ENCODE data around the gene YJEFN3.

YJEFN3 gene, protein sequence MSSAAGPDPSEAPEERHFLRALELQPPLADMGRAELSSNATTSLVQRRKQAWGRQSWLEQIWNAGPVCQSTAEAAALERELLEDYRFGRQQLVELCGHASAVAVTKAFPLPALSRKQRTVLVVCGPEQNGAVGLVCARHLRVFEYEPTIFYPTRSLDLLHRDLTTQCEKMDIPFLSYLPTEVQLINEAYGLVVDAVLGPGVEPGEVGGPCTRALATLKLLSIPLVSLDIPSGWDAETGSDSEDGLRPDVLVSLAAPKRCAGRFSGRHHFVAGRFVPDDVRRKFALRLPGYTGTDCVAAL

DNA sequence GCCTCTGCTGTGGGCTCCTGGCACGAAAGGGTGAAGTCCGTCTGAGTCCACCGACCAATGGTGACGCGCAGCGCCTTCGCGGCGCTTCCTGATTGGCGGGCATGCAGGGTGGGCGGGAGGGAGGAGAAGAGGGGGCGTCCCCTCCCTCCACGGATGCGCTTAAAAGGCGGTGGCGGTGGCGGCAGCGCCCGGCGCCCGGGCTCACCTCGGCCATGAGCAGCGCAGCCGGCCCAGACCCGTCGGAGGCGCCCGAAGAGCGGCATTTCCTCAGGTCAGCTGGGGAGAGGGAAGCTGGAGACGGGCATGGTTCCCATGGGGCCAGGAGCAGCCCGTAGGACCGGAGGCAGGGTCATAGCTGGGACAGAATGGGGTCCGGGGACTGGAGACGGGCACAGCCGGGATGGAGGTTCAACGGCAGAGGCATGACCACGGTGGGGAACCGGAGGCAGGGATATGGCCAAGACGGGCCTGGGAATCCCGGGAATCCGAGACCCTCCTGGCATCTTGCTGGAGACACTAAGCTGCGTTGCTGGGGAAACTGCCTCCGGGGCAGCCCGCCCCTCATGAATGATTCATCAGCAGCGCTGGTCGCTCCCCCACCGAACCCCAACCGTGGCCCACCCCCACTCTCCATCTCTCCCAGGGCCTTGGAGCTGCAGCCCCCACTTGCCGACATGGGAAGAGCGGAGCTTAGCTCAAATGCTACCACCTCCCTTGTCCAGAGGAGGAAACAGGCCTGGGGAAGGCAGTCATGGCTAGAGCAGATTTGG is at the start of gene YJEFN3:
Gene YJEFN3, plus strand, starts transcription at position 191 of the 770 bp plus-strand sequence. Its CDS starts 22 bp downstream, at position 213.
- H3K36me3 ChIP-seq (ENCODE audit: control insufficient read depth in 1 of 2, insufficient read depth in 2 of 2, low read length in 2 of 2), result peaks cover 3 to 27% of the 10 kb centered on the region in 2 donors

DNA sequence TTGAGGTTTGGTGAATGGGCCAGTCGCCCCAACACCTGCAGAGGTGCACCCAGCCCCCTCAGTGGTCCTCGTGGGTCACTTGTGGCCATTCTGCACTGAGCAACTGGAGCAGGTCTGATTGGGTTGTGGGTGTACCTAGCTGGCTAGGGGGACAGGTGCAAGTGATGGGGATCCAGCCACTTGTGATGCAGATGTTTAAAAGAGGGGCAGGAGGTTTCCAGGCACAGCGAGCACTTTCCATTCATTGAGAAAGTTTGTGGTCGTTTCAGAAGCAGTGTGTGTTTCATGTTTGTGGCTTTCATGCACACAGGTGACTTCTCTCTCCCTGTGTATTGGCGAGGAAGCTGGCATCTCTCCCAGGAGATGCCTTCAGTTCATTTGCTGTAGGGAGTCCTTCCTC is 48.0 kb upstream of the YJEFN3 start:
- no peak overlapping the region for H3K4me3 ChIP-seq (ENCODE audit: low read depth in 1 of 2, low read length in 2 of 2)
- no peak overlapping the region for H3K27ac ChIP-seq (ENCODE audit: low read length)
- H3K36me3 ChIP-seq (ENCODE audit: control insufficient read depth in 1 of 2, insufficient read depth in 2 of 2, low read length in 2 of 2), result peaks cover 8 to 12% of the 10 kb centered on the region in 2 donors
- no peaks in the 10 kb centered on the region for H3K9me3 ChIP-seq (ENCODE audit: control insufficient read depth in 1 of 2, low read length in 2 of 2)
- H3K4me1 ChIP-seq (ENCODE audit: control insufficient read depth in 1 of 2, insufficient read depth in 2 of 2, low read length in 2 of 2), result peaks cover 0 to 14% of the 10 kb centered on the region in 2 donors
- H3K27me3 ChIP-seq (ENCODE audit: low read depth, low read length), result no peaks in the 10 kb centered on the region

More for the DNA sequence above, at the start of gene YJEFN3:
- no peaks in the 10 kb centered on the region for H3K27me3 ChIP-seq (ENCODE audit: low read depth, low read length)
- no peak within 1 kb of the TSS for H3K27ac ChIP-seq (ENCODE audit: low read length)
- H3K4me1 ChIP-seq (ENCODE audit: control insufficient read depth in 1 of 2, insufficient read depth in 2 of 2, low read length in 2 of 2), result peaks cover 0 to 14% of the 10 kb centered on the region in 2 donors
- no peak within 1 kb of the TSS for H3K4me3 ChIP-seq (ENCODE audit: low read depth in 1 of 2, low read length in 2 of 2)
- H3K9me3 ChIP-seq (ENCODE audit: control insufficient read depth in 1 of 2, low read length in 2 of 2), result no peaks in the 10 kb centered on the region

DNA sequence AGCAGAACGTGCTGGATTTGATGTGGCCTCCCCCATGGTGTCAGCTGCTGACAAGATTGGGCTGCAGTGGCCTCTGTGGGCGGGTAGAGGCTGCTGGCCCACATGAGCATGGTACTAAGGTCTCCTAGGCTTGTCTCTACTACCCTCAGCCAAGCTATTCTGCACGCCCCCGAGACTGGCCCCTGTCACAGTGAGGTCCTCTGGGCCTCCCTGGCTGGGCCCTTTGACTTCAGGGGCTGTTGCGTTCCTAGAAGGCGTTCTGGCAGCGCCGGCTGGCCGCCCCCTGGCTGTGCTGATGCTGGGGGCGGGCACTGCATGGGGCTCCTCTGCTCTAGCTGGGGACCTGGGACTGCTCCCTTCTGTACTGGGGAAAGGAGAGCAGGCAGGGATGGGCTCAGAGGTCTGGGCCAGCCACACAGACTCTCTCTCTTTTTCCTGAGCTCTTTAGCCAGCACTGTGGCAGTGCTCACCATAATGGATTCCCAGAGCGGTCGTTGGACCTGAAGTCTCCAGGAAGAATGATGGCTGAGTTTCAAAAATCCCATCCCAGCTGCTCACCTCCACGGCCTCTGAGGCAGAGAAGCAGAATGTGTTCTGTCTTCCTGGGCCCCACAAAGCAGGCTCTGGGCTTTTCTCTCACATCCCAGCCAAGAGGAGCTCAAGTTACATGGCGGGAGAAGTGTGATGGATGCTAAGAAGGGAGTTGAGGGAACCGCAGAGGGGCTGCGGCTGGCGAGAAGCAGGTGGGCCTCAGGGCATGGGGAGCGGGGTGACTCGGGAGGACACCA is 45.7 kb upstream of the YJEFN3 start:
- Histone ChIP-seq H3K4me1 (ENCODE audit: control insufficient read depth in 1 of 2, insufficient read depth in 2 of 2, low read length in 2 of 2) (peaks cover 0 to 16% of the 10 kb centered on the region in 2 donors), H3K36me3 (ENCODE audit: control insufficient read depth in 1 of 2, insufficient read depth in 2 of 2, low read length in 2 of 2) (peaks cover 8 to 18% of the 10 kb centered on the region in 2 donors), H3K4me3 (ENCODE audit: low read depth in 1 of 2, low read length in 2 of 2) (no peak overlapping the region), H3K27ac (ENCODE audit: low read length) (no peak overlapping the region), H3K9me3 (ENCODE audit: control insufficient read depth in 1 of 2, low read length in 2 of 2) (no peaks in the 10 kb centered on the region), H3K27me3 (ENCODE audit: low read depth, low read length) (no peaks in the 10 kb centered on the region)

DNA sequence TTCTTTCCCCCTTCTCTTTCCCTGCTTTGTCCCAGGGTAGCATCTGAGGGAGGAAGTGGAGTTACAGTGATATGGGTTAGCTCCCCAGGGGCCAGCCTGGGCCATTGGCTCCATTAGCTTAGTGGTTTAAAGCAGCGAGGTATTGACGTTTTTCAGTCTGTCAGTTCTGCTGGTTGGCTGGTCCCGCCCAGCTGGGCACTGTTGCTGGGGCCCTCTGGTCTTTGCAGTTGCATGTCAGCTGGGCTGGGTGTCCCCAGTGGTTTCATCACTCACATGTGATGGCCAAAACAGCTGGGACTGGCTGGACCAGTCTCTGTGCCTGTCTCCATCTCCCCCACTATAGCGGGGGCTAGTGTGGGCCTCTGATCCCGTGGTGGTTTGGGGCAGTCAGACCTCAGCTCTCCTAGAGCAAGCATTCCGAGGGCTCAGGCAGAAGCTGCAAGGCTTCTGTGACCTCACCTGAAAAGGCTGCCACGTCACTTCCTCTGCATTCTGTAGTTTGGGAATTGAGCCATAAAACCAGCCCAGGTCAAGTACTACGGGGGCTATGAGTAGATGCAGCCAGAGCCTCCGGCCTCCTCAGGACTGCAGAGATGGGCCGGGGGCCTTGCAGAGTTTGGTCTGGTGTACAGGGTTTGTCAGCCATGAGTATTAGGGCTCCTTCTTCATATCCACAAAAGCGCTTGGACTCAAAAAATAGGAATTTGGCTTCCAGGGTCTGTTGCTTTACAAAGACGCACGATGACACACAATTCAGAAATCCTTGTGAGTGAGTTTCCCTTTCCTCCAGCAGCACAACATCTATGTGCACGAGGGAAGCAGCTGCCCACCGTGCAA is 43.3 kb upstream of the YJEFN3 start:
- Histone ChIP-seq H3K27ac (ENCODE audit: low read length) (no peak overlapping the region), H3K27me3 (ENCODE audit: low read depth, low read length) (no peaks in the 10 kb centered on the region), H3K36me3 (ENCODE audit: control insufficient read depth in 1 of 2, insufficient read depth in 2 of 2, low read length in 2 of 2) (peaks cover 6 to 15% of the 10 kb centered on the region in 2 donors), H3K9me3 (ENCODE audit: control insufficient read depth in 1 of 2, low read length in 2 of 2) (no peaks in the 10 kb centered on the region), H3K4me3 (ENCODE audit: low read depth in 1 of 2, low read length in 2 of 2) (no peak overlapping the region), H3K4me1 (ENCODE audit: control insufficient read depth in 1 of 2, insufficient read depth in 2 of 2, low read length in 2 of 2) (peaks cover 19 to 31% of the 10 kb centered on the region in 2 donors)

DNA sequence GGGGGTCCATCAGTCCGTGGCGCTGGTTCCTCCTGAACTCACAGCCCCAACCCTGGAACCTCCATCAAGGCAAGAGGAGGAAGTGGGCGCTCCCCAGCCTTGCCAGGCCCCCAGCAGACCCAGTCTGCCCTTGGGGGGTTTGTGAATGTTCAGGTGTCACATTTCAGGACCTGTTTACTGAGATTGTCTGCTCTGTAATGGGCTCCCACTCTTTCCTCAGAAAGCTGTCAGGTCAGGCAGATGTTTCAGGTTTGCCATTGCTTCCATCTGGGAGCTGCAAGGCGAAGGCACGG is 42.8 kb upstream of the YJEFN3 start:
- Histone ChIP-seq H3K4me3 (ENCODE audit: low read depth in 1 of 2, low read length in 2 of 2) (no peak overlapping the region), H3K36me3 (ENCODE audit: control insufficient read depth in 1 of 2, insufficient read depth in 2 of 2, low read length in 2 of 2) (peaks cover under 1 to 10% of the 10 kb centered on the region in 2 donors), H3K27me3 (ENCODE audit: low read depth, low read length) (no peaks in the 10 kb centered on the region), H3K27ac (ENCODE audit: low read length) (no peak overlapping the region), H3K4me1 (ENCODE audit: control insufficient read depth in 1 of 2, insufficient read depth in 2 of 2, low read length in 2 of 2) (peaks cover 19 to 32% of the 10 kb centered on the region in 2 donors), H3K9me3 (ENCODE audit: control insufficient read depth in 1 of 2, low read length in 2 of 2) (no peaks in the 10 kb centered on the region)

DNA sequence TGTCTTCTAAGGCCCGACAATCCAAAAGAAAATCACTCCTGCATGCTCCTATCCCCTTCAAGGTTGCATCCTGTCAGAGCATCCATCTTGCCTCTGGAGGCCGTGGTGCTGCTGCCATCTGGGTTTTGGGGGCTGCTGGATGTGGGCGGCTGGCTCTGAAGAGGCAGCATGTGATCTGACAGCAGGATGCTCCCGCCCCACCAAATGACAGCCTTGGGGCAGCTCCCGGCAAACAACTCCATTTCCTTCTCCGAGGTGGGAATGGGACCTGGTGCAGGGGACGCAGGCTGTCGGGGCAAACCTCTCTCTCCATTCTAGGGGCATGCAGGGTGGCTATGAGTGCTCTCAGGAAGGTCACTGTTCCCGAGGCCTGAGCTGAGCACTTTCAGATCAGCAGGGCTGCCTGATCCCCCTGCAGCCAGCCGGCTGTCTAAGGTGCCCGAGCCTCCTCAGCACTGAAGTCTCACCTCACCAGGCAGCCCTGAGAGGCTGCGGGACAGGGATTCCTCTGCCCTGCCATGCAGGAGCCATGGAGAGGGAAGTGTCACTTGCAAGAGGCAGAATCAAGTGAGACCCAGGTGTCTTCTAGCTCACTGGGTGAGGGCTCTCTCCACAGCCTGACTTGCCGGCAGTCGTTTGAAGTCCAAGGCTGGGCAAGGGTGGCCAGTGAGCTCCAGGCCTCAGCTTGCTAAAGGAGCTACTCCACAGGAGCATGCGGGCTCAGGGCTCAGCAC is 42.2 kb upstream of the YJEFN3 start:
- no peaks in the 10 kb centered on the region for H3K27me3 ChIP-seq (ENCODE audit: low read depth, low read length)
- no peak overlapping the region for H3K4me3 ChIP-seq (ENCODE audit: low read depth in 1 of 2, low read length in 2 of 2)
- no peak overlapping the region for H3K27ac ChIP-seq (ENCODE audit: low read length)
- no peaks in the 10 kb centered on the region for H3K9me3 ChIP-seq (ENCODE audit: control insufficient read depth in 1 of 2, low read length in 2 of 2)
- H3K4me1 ChIP-seq (ENCODE audit: control insufficient read depth in 1 of 2, insufficient read depth in 2 of 2, low read length in 2 of 2), result peaks cover 19 to 32% of the 10 kb centered on the region in 2 donors
- H3K36me3 ChIP-seq (ENCODE audit: control insufficient read depth in 1 of 2, insufficient read depth in 2 of 2, low read length in 2 of 2), result peaks cover 0 to 9% of the 10 kb centered on the region in 2 donors

DNA sequence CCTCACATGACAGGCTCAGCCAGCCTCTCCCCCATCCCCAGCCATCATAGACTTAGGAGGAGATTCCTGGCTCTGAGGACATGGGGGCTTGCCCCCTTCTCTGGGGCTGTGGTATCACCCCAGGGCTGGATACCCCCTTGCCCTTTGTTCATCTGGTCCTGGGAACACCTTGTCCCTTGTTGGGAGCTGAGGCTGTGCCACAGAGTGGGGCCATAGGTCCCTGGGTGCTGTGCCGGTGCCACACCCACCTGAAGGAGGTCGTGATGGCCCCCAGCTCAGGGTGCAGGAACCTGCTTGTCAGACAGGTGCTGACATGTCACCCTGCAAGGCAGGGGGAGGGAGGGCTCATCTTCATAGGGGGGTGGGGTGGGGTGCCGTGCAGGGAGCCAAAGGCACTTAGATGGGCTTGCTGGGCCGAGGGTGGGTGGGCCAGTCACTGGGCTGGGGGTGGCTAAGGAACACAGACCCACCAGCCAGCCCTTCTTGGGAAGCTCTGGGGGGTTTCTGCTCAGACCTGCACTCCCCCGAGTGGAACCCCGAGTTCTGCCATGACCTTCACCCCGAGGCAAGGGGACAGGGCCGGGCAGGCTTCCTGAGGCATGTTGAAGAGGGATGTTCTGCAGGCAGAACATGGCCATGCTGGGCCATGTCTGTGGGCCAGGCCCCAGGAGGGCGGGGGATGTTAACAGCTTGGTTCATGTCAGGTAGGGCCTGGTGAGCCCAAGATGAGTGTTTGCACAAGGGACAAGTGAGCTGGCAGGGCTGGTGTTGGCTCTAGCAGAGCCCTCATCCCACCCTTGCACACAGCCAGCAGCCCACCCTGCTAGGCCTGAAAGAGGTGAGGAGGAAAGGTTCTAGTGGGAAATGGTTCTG is 41.4 kb upstream of the YJEFN3 start:
- peaks cover 19 to 32% of the 10 kb centered on the region in 2 donors for H3K4me1 ChIP-seq (ENCODE audit: control insufficient read depth in 1 of 2, insufficient read depth in 2 of 2, low read length in 2 of 2)
- H3K4me3 ChIP-seq (ENCODE audit: low read depth in 1 of 2, low read length in 2 of 2), result no peak overlapping the region
- H3K27me3 ChIP-seq (ENCODE audit: low read depth, low read length), result no peaks in the 10 kb centered on the region
- H3K27ac ChIP-seq (ENCODE audit: low read length), result no peak overlapping the region
- peaks cover 1 to 15% of the 10 kb centered on the region in 2 donors for H3K36me3 ChIP-seq (ENCODE audit: control insufficient read depth in 1 of 2, insufficient read depth in 2 of 2, low read length in 2 of 2)
- H3K9me3 ChIP-seq (ENCODE audit: control insufficient read depth in 1 of 2, low read length in 2 of 2), result no peaks in the 10 kb centered on the region

DNA sequence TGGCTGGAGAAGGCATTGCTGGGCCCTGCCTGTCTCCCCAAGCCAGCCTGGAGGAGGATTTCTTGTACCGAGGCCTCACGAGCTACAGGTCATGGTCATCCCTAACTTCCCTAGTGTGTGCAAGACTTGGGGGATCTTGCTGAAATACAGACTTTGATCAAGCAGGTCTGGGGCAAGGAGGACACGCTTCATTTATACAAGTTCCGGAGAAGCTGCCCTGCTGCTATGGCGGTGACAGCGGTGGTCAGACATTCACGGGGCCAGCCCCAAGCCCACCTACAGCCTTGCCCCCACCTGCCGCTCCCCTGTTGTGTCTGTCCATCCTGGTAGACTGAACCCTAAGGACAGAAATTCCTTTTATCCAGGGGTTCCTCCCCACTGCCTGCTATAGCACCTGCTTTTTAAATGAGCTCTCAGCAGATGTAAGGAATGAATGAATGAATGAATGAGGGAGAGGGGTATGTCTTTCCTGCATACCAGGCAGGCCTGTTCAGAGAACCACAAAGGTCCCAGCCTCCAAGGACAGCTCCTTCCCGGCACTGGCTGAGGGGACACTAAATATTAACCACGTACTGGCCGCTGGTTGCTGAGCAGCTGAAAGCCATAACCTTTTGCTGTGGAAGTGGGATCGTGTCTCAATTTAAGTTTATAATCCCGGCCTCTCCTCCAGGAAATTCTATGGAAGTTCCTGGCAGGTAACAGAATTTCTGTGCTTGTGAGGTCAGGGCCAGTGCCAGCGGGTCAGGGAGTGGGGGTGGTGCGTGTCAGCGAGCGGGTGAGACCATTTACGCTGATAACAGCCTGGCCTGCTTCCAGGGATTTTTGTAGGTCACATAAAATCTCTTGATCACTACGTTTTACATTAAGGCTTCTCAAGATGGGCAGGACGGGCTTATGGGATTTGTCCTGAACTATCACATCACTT is 40.5 kb upstream of the YJEFN3 start:
- Histone ChIP-seq H3K27me3 (ENCODE audit: low read depth, low read length) (no peaks in the 10 kb centered on the region), H3K27ac (ENCODE audit: low read length) (peak overlapping the region; percentile 49), H3K36me3 (ENCODE audit: control insufficient read depth in 1 of 2, insufficient read depth in 2 of 2, low read length in 2 of 2) (peaks cover 7 to 24% of the 10 kb centered on the region in 2 donors), H3K4me1 (ENCODE audit: control insufficient read depth in 1 of 2, insufficient read depth in 2 of 2, low read length in 2 of 2) (peaks cover 19 to 26% of the 10 kb centered on the region in 2 donors), H3K4me3 (ENCODE audit: low read depth in 1 of 2, low read length in 2 of 2) (peak overlapping the region in 1 of 2 donors; percentile 7), H3K9me3 (ENCODE audit: control insufficient read depth in 1 of 2, low read length in 2 of 2) (no peaks in the 10 kb centered on the region)

Measured in muscle layer of duodenum (tissue), 2 donors.